ENCODE measurements around the gene NUP210.
"Not testable (repeated sequence)": the region's sequence is repeated elsewhere in the genome, so short reads cannot be mapped to it uniquely, and the experiment has no call there.

Gene NUP210

DNA sequence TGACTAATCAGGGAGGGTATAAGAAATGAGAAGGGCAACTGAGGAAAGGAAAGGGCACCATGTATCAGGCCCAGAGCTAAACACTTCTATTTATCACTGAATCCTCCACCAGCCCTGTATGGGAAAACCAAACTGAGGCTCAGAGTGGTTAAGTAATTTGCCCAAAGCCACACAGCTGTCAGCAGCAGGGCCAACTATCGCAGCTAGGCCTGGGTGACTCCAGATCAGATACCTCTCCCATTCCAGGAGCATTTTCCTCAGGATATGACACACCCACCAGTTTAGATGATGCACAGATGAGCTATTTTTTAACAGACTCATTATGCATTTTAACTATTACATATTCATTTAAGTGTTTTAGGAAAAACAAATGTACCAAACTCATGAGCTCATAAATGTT lies 14.5 kb downstream of the NUP210 start:
- no peak for DNase-seq

GRCh38 chr3:13404626-13405452 lies 15.3 kb downstream of the NUP210 start:
- no peak for DNase-seq

DNA sequence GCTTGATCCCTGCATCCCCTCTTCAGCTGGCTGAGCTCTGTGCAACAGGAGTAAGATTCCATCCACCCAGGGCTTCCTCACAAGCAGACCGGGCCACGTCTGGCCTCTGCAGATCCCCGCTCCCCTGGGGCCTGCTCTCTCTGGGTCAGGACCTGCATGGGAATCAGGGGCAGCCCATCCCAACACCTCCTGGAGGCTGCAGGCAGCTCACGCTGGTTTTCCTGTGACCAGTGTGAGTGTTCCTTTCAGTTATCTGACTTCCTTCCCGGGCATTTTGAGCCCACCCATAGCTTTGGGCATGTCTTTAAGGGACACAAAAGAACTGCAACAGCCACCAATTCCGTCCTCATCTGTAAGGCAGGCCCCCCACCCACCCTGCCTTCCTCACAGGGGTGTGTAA lies 16.3 kb downstream of the NUP210 start:
- DNase-seq = no peak

DNA sequence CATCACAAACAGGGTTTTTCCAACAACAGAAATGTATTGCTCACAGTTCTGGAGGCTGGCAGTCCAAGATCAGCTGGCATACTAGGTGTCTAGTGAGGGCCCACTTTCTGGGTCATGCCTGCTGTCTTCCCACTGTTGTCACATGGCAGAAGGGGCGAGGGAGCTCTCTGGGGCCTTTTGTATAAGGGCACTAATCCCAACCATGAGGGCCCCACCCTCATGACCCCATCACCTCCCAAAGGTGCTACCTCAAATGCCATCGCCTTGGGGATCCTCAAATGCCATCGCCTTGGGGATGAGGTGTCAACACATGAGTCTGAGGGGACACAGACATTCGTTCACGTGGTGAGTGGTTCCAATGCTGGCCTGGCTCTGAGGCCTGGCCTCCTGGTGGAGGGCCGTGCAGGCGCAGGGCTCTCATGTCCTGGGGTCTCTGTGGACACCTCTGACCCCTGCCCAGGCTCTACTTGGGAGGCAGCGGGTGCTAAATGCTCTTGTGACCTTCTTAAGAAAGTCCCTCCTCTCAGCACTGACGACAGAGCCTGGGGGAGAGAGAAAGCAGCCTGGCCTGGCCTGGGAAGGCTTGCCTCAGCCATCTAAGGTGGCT lies 16.8 kb downstream of the NUP210 start:
- DNase-seq = no peak

GRCh38 chr3:13401149-13401548 lies 19.0 kb downstream of the NUP210 start:
- no peak for DNase-seq

GRCh38 chr3:13400114-13400673 lies 19.9 kb downstream of the NUP210 start:
- no peak for DNase-seq

DNA sequence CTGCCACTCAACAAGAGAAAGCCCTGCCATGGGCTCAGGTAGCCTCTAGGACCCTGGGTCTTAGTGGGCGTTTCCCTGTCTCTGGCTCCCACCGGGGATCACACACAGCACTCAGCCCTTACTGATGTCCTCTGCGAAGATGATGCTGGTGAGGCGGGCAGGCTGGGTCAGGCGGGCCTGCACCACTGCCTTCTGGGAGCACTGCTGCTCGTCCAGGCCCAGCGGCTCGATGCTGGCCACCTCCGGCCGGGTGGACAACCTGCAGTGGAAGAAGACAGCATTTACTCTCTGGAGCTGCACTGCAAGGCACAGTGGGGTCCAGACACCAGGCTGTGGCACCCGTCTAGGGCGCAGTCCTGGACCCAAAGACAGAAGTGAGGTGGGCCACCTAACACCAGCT lies 20.5 kb downstream of the NUP210 start:
- DNase-seq = no peak

- no peak for DNase-seq
Observed at GRCh38 chr3:13397316-13397715, 22.8 kb downstream of the NUP210 start.

GRCh38 chr3:13394363-13394762 lies 25.8 kb downstream of the NUP210 start:
- DNase-seq = no peak

DNA sequence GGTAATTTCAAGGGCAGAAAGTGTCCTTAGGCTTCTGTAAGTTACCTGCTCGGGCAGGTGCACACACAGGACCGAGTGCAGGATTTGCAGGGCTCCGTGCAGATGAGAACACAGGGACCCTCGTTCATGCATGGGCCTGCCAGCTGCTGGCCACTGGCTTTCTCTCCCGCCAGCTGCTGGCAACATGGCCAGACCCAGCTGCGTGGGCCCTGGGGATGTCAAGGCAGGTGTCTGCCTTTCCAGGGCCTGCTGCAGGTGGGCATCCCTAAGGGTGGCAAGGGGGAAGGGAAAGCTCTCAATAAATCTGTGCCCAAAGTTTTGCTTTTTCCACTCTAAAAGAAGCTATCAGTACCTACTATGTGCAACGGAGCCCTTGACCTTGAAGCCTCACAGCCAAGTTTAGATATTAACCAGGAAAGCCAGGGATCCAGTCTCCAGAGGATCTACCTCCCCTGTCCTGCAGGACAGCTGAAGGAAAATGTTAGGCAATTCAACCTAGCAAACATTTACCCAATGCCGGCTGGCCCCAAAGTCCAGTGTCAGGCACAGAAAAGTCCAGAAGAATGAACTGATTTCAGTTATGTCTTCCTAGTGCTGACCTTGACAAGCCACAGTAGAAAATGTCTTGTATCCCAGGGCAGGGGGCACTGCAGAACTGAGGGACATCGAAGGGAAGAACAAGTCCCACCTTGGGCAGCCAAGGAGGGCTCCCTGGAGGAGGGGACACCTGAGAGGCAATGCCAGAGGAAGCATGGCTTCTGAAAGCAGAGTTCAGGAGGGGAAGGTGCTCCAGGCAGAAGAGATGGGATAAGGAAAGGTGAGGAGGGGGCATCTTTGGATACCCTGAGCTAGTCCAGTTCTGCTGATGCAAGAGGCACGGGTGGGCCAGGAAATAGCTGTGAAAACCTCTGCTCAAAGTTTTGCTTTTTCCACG lies 26.4 kb downstream of the NUP210 start:
- DNase-seq = no peak

GRCh38 chr3:13391308-13391707 lies 28.8 kb downstream of the NUP210 start:
- DNase-seq = no peak

- DNase-seq = peak; percentile 16
Observed at GRCh38 chr3:13389378-13389777, 30.7 kb downstream of the NUP210 start.

DNA sequence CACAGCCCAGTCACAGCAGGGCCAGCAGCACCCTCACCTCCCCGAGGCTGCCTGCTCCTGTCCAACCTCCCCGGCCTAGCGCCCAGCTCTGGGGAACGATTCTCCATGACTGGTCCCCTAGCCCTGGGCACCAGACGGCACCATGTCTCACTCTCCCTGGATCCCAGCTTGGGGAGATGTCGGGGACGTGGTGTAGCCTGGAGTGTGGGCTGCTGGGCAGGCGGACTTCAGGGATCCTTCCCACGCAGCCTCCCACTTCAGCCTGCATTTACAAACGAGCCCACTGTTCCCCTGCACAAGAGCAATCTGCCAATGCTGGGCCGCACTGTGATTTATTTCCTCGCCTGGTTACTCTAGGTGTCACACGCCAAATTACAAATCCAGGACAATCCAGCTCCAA lies 31.3 kb downstream of the NUP210 start:
- DNase-seq = no peak

GRCh38 chr3:13385373-13385965 lies 34.7 kb downstream of the NUP210 start:
- no peak for DNase-seq

DNA sequence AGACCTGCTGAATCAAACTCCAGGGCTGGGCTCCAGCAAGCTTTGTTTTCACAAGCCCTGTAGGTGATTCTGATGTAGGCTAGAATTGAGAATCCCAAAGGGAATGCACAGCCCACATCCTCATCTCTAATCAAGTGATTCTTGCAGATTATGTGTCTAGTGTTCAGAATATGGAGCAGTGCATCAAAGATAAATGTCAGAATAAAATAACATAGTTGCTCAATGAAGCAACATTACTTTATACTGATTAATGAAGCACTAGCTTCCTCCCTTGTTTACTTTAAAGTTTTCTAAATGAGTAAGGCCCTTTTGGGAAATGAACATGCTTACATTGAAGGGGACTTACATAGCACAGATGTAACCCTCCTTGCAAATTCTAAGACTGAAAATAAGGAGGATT lies 39.2 kb downstream of the NUP210 start:
- no peak for DNase-seq

DNA sequence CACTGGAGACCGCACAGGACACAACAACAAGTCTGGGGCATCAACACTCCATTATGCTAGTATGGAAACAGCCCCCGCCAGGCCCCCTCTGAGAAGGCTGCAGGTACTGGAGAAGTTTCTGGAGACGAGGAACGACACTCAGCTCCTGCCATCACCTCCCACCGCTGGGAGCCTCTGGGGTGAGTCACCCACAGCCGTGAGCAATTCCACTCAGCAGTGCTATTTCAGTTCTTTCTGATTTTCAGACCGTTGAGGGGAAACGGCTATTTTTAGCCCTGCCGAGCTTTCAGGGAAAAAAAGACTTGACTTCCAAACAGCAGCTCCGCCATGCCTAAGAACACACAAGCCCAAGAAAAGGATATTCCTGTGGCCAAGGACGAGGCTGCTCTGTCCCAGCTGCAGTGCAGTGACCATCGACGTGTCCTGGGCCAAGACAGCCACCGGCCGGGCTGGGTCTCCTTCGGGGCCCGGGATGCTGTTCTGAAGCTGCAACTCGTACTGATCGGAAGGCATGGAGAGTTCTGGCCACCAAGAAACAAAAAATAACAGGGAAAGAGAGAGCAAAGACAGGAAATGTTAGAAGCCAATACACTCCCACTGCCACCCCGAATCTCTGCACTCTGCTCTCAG lies 40.8 kb downstream of the NUP210 start:
- no peak for DNase-seq

GRCh38 chr3:13378155-13378554 lies 42.0 kb downstream of the NUP210 start:
- no peak for DNase-seq

GRCh38 chr3:13377741-13378140 lies 42.4 kb downstream of the NUP210 start:
- not testable (repeated sequence) for DNase-seq

DNA sequence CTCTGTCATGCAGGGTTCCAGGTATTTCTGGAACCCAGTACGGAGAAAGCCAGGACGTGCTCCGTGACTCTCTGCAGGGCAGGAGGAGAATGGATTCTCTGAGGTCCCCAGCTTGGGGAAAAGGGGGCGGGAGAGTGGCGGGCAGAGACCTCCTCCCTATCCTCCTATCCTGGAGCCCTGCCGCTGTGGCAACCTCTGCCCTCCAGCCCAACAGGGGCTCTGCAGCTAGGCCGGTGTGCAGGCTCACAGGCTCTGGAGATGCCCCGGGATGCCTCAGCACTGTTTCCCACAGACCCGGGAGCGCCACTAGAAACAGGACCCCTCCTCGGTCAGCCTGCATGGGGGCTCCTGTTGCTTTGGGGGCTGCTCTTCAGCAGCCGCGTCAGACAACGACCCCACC lies 43.1 kb downstream of the NUP210 start:
- DNase-seq = no peak

DNA sequence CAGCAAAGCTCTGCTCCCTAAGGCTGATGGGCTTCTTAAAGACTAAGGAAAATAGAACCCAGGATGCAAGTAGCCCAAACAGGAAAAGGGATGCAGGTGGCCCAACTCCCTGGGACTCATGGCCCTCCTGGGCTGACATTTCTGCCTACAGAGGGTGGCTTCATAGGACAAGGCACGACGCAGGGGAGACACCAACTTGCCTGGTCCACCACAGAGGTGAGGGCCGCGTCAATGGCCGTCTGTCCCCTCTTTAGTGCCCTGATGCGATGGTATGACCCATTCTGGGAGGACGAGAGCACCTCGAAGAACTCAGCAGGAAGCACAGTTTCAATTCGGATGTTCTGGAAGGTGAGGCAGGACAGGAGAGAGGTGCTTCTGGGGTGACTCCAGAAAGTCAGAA lies 44.0 kb downstream of the NUP210 start:
- DNase-seq = no peak

- DNase-seq = no peak
Observed at GRCh38 chr3:13375464-13375863, 44.7 kb downstream of the NUP210 start.

DNA sequence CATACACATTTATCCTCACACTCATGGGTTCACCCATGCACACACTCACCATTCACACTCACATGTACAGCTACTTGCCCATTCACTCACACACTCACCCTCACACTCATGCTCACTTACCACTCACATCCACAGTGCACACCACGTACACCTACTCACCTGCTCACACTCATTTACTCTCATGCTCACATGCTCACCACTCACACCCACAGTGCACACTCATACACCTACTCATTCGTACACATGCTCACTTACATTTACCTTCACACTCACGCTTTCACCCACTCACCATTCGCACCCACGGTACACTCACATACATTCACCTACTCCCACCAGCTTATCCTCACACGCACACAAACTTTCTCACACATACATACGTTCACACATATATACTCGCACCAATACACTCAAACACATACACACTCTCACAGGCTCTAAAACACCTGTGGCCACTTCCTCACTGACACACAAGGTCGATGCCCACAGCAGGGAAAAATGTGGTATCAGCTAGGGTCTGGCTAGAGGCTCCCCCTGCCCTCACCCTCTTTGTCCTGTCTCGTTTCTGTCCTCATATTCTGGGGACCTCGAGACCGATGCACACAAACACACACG lies 46.0 kb downstream of the NUP210 start:
- DNase-seq = no peak
